ENCODE results near the gene SPRING1.

SPRING1 gene

GRCh38 chr12:116708826-116709756 lies 28.8 kb downstream of the SPRING1 start (continued):
- TF ChIP-seq ZNF2 (tag by site-specific recombination; IDR thresholded peaks at IDR 0.05) = 0 out of 2 replicates have a peak, but pooled peaks have one; percentile 38
- no peak for TF ChIP-seq HOXD13 (CRISPR knock-in tag; IDR thresholded peaks at IDR 0.05; ENCODE audit: borderline replicate concordance)
- TF ChIP-seq REPIN1 (tag by site-specific recombination; IDR thresholded peaks at IDR 0.05; ENCODE audit: low read depth) = no peak
- no peak for TF ChIP-seq ZNF362 (tag by site-specific recombination; IDR thresholded peaks at IDR 0.05)
- no peak for TF ChIP-seq ZBTB26 (tag by site-specific recombination; optimal IDR thresholded peaks at IDR 0.05)
- peak; percentile 50; the same call in 1 of the 2 replicates for TF ChIP-seq ZNF561 (tag by site-specific recombination; IDR thresholded peaks at IDR 0.05; ENCODE audit: borderline replicate concordance)
- peak; percentile 51; the same call in 1 of the 2 replicates for TF ChIP-seq ZNF654 (tag by site-specific recombination; IDR thresholded peaks at IDR 0.05; ENCODE audit: low read depth)
- no peak for TF ChIP-seq FEZF1 (tag by site-specific recombination; IDR thresholded peaks at IDR 0.05)
- TF ChIP-seq, protein P1, sequence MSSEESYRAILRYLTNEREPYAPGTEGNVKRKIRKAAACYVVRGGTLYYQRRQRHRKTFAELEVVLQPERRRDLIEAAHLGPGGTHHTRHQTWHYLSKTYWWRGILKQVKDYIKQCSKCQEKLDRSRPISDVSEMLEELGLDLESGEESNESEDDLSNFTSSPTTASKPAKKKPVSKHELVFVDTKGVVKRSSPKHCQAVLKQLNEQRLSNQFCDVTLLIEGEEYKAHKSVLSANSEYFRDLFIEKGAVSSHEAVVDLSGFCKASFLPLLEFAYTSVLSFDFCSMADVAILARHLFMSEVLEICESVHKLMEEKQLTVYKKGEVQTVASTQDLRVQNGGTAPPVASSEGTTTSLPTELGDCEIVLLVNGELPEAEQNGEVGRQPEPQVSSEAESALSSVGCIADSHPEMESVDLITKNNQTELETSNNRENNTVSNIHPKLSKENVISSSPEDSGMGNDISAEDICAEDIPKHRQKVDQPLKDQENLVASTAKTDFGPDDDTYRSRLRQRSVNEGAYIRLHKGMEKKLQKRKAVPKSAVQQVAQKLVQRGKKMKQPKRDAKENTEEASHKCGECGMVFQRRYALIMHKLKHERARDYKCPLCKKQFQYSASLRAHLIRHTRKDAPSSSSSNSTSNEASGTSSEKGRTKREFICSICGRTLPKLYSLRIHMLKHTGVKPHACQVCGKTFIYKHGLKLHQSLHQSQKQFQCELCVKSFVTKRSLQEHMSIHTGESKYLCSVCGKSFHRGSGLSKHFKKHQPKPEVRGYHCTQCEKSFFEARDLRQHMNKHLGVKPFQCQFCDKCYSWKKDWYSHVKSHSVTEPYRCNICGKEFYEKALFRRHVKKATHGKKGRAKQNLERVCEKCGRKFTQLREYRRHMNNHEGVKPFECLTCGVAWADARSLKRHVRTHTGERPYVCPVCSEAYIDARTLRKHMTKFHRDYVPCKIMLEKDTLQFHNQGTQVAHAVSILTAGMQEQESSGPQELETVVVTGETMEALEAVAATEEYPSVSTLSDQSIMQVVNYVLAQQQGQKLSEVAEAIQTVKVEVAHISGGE (tag by site-specific recombination; conservative IDR thresholded peaks at IDR 0.05; ENCODE audit: low read depth) = no peak

- ChIA-PET CTCF (interaction anchor here (0.6 to 1.1 kb wide), 5 partner anchors 19 to 989 kb away, joined by 3 to 5 read pairs (median 4); no protein-coding TSS in a partner anchor), POLR2A (no interaction called here)
- Histone ChIP-seq H3K4me1 (ENCODE audit: control insufficient read depth, insufficient read depth, low read length) (peaks cover 11% of the 10 kb centered on the region; the same call in 1 of the 2 replicates), H3K36me3 (ENCODE audit: control insufficient read depth in 2 of 2, insufficient read depth in 1 of 2, low read length in 2 of 2) (no peaks in the 10 kb centered on the region), H3K27ac (ENCODE audit: extremely low read depth, low read depth, low read length) (no peak overlapping the region), H3K9me3 (ENCODE audit: control insufficient read depth, insufficient read depth, low read depth, low read length) (no peaks in the 10 kb centered on the region), H3K4me3 (ENCODE audit: low read depth, low read length) (no peak overlapping the region)
- TF ChIP-seq ZNF10 (tag by site-specific recombination; IDR thresholded peaks at IDR 0.05) (no peak), ZNF335 (tag by site-specific recombination; conservative IDR thresholded peaks at IDR 0.05) (no peak), MEIS1 (CRISPR knock-in tag; IDR thresholded peaks at IDR 0.05; ENCODE audit: borderline replicate concordance) (no peak), SCRT1 (tag by site-specific recombination; IDR thresholded peaks at IDR 0.05; ENCODE audit: borderline replicate concordance) (no peak), ZEB2 (tag by site-specific recombination; IDR thresholded peaks at IDR 0.05) (no peak), SP3 (tag by site-specific recombination; IDR thresholded peaks at IDR 0.05) (no peak)
- TF ChIP-seq, protein P2, sequence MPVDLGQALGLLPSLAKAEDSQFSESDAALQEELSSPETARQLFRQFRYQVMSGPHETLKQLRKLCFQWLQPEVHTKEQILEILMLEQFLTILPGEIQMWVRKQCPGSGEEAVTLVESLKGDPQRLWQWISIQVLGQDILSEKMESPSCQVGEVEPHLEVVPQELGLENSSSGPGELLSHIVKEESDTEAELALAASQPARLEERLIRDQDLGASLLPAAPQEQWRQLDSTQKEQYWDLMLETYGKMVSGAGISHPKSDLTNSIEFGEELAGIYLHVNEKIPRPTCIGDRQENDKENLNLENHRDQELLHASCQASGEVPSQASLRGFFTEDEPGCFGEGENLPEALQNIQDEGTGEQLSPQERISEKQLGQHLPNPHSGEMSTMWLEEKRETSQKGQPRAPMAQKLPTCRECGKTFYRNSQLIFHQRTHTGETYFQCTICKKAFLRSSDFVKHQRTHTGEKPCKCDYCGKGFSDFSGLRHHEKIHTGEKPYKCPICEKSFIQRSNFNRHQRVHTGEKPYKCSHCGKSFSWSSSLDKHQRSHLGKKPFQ (tag by site-specific recombination; IDR thresholded peaks at IDR 0.05) = no peak
Observed at GRCh38 chr12:116707751-116708150, 30.1 kb downstream of the SPRING1 start.
